Measurements from ENCODE around the gene AQP12A.
"Not testable (repeated sequence)": the region's sequence is repeated elsewhere in the genome, so short reads cannot be mapped to it uniquely, and the experiment has no call there.

Gene AQP12A

GRCh38 chr2:240691631-240692420, at the start of gene AQP12A:
TSS of gene AQP12A (plus strand) at chr2:240691866. CDS start at chr2:240691914, 48 bp downstream.
- DNase-seq (ENCODE audit: low read depth): not testable (repeated sequence)

- DNase-seq (ENCODE audit: low read depth): no peak
These were observed 49.4 kb upstream of the AQP12A start for GRCh38 chr2:240642061-240642805.

- DNase-seq (ENCODE audit: low read depth): no peak
These were observed 48.9 kb upstream of the AQP12A start for GRCh38 chr2:240642806-240643092.

- DNase-seq (ENCODE audit: low read depth): no peak
These were observed 48.4 kb upstream of the AQP12A start for GRCh38 chr2:240643093-240643810.

DNA sequence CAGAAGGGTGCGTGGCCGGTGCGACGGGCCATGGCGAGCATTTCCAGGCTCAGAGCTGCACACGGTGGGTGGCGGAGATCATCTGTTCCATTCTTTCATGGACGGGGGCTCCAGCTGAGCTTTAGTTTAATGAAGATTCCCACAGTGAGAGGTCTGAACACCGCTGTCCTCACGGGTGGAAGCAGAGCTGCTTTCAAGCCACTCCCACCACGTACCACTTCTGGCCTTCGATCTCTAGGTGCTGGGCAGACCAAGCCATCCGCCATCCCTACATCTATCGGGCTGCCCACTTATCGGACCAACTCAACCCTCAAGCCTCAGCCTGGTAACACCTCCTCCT, 47.9 kb upstream of the AQP12A start:
- no peak for DNase-seq (ENCODE audit: low read depth)

DNA sequence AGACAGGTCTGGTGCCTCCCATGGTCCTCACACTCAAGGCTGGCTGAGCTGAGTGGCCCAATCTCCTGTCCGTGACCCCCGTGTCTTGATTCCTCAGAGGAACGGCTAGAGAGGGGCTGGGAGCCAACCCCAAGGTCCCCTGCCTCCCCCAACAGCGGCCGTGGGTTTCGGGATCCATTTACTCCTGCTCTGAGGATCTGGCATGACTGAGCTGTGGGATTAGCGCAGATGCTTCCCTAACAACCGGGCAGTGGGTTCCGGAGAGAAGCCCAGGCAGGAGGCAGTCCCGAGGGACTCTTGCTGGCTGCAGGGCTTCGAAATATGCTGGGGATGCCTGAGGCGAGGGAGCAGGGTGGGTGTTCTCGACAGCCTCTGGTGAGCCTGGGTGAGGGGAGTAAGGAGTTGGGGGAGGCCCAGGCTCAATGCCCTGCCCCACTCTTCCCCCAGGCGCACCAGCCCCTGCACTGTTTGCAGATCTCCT, 47.5 kb upstream of the AQP12A start:
- no peak for DNase-seq (ENCODE audit: low read depth)

- DNase-seq (ENCODE audit: low read depth): no peak
These were observed 46.8 kb upstream of the AQP12A start for GRCh38 chr2:240644859-240645301.

DNA sequence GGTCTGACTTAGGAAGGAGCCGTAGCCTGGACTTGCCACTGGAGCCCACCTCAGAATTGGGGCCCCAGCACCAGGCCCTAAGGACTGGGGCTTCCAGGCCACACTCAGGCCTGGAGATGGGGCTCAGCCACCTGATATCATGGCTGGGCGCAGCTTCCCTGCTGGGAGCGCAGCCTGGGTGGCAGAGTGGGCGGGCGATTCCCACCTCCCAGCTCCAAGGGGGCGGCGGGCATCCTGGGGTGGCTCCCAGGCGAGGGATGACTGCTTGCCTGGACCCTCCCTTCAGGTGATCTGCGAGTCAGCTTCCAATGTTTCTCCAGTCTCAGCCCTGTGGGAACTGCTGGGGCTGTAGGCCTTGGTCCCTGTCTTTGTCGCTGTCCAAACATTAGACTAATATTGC, 46.3 kb upstream of the AQP12A start:
- DNase-seq (ENCODE audit: low read depth): no peak

DNA sequence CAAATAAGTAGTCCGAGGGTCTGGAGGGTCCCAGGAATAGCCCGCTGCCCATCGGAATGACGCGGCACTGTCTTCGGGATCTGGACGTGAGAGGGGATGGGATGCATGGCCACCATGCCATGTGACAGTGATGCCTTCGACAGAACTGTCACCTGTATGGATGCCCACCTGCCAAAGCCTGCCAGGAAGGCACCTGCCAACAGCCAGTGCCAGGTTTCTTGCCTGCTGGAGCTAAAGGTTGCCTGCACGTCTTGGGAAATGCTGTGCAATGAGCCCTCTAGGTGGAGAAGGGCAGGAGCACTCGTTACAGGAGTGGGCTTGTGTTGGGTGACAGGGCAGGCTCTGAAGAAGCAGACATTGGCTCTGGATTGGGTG, 45.9 kb upstream of the AQP12A start:
- DNase-seq (ENCODE audit: low read depth): no peak

GRCh38 chr2:240646176-240646899, 45.3 kb upstream of the AQP12A start:
- DNase-seq (ENCODE audit: low read depth): no peak

DNA sequence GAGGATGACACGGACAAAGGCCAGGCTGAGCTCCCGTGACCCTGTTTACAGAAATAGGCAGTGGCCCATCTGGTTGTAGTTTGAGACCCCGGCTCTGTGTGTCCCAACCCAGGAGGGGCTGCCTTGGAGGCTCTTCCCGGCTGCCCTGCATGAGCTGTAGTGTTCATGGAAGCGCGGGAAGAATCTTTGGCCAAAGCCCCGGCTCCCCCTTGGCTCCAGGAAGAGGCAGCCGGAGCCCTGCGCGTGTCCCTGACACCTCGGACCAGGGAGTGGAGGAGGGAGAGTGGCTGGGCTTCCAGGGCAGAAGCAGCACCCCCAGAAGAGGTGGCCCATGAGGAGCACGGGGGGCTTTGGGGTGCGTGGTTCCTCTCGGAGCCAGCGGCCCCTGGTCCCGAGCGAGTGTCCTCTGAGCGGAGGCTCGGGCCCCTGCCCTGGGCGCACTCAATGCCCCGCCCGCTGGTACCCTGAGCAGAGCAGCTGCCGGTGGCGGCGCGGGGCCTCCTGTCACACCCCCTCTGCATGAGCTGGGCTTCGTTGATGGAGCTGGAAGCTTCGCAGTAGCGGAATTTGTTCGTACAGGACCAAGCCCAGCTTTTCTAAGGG, 44.7 kb upstream of the AQP12A start:
- DNase-seq (ENCODE audit: low read depth): no peak

DNA sequence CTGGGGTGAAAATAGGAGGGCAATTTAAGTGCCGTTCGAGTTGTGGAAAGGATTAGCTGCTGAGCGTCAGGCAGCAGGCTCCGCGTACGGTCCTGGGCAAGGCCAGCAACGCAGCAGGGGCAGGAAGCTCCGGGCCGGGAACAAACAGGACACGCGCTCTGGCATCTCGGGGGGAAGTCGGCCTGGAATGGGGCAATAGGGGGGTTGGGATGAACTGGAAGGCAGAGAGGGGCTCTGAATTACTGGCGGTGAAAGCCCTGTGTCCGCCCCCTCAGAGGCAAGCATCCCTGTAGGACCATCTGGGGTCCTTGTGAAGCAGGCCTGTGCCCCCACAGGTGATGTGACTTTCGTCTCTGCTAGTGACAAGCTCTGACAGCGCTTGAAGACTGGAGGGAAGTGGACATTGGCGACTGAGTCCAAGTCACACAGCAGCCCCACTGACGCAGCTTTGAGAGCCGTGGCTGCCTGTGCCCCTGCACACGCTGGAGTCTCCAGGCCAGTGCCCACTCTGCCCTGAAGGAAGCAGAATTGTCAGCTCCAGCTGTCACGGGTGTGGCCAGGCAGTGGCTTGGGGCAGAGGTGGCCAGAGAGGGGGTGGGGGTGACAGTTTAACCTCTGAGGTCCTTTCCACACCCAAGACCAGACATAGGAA, 44.0 kb upstream of the AQP12A start:
- DNase-seq (ENCODE audit: low read depth): no peak

GRCh38 chr2:240648155-240648649, 43.5 kb upstream of the AQP12A start:
- no peak for DNase-seq (ENCODE audit: low read depth)

- DNase-seq (ENCODE audit: low read depth): no peak
These were observed 42.9 kb upstream of the AQP12A start for GRCh38 chr2:240648650-240649275.

- DNase-seq (ENCODE audit: low read depth): no peak
These were observed 42.3 kb upstream of the AQP12A start for GRCh38 chr2:240649331-240649730.

GRCh38 chr2:240650254-240650965, 41.3 kb upstream of the AQP12A start:
- DNase-seq (ENCODE audit: low read depth): no peak

GRCh38 chr2:240651185-240651584, 40.5 kb upstream of the AQP12A start:
- DNase-seq (ENCODE audit: low read depth): no peak

DNA sequence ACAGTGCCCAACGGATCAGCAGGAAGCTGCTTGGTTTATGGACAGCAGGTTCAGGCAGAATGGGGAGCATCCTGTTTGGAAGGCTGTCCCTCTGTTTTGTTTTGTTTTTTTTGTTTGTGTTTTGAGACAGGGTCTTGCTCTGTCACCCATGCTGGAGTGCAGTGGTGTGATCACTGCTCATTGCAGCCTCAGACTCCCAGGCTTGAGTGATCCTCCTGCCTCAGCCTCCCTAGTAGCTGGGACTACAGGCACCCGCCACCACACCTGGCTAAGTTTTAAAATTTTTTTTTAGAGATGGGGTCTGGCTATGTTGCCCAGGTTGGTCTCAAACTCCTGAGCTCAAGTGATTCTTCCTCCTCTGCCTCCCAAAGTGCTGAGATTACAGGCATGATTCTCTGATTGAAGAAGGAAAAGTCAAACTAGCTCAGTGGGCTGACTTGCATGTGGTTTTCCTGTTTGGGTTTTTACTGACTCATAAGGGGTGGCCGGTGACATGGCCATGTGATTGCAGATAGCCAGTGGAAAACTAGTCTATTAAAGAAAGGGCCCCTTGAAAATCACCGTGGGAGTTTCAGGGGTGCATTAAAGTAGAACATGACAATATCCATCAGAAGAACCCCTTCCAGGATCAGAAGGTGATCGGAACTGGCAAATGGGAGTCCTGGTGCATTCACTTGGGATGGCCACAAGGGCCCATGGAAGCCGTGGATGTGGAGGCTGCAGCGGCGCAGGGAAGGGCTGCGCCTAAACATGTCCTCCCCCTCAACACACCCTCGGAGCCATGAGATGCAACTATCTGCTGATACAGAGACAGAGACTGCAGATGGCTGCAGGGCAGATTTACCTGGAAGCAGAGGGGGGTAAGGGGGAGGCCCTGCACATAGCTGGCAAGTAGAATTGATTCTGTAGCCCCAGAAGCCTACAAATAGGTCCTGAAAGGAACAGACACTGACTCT, 35.5 kb upstream of the AQP12A start:
- DNase-seq (ENCODE audit: low read depth): no peak

DNA sequence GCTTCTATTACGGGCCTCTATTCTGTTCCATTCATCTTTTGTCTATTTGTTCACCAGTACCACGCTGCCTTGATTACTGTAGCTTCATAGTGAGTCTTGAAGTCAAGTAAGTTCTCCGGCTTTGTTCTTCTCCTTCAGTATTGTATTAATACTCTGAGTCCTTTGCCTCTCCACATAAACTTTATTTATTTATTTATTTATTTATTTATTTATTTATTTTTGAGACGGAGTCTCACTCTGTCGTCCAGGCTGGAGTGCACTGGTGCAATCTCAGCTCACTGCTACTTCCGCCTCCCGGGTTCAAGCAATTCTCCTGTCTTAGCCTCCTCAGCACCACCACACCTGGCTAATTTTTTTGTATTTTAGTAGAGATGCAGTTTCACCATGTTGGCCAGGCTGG, 31.8 kb upstream of the AQP12A start:
- not testable (repeated sequence) for DNase-seq (ENCODE audit: low read depth)

Measured in stimulated activated CD8-positive, alpha-beta memory T cell treated with anti-CD3 and anti-CD28 coated beads, Interleukin-7, amount 100 ng/mL, for 24 hours (primary cell).